AG04450 (cell line): ENCODE results near the gene AFF1. TPM values are rescaled to one million over a fixed set of nuclear protein-coding genes. Genes with fewer than 3 reads are reported as not detected.

ENCODE experiments used
- CTCF ChIA-PET: fragments of 300-600, 350-600 bp; formaldehyde crosslinking; extraction: SDS; loops from one replicate; lab custom pipeline; 2022; ENCODE audit warnings: antibody characterized with exemption, inconsistent platforms; lab: Charles Lee
- POLR2A ChIA-PET: fragments of 350-600 bp; formaldehyde crosslinking; extraction: SDS; loops from one replicate; lab custom pipeline; 2021; ENCODE audit warnings: antibody characterized with exemption, inconsistent platforms; lab: Yijun Ruan, JAX
- DNase-seq: peaks from one replicate; pipeline ENCODE4 v3.0.0-alpha.2; 2011; ENCODE audit warnings: low read depth, low spot score
- H3K27ac ChIP-seq: one replicate; pipeline ENCODE4 v1.5.1; 2012; ENCODE audit warnings: low read depth, low read length, control low read depth
- H3K27me3 ChIP-seq: one replicate; pipeline ENCODE4 v1.6.0; 2012; ENCODE audit warnings: low read length; ENCODE audit not compliant: control insufficient read depth, insufficient read depth
- H3K4me3 ChIP-seq: 2 replicates; pipeline ENCODE4 v1.5.1; 2011; ENCODE audit warnings: mild to moderate bottlenecking, low read depth, low read length, control low read depth
- H3K9me3 ChIP-seq: 2 replicates; pipeline ENCODE4 v1.5.1; 2012; ENCODE audit warnings: low read length; ENCODE audit not compliant: control insufficient read depth, insufficient read depth
- CTCF ChIP-seq: IDR thresholded peaks from 2 replicates; pipeline ENCODE4 v1.5.1; 2011; ENCODE audit warnings: low read depth, low read length, control low read depth, inconsistent platforms
- polyA plus RNA-seq: library from polyadenylated mRNA; depleted of rRNA; stranded (reverse); fragments of >200 nt; gene quantifications from 2 replicates; pipeline ENCODE4 v1.2.3, GENCODE V29; 2011

AFF1 gene
- polyA plus RNA-seq, 1 experiment: 17.2 TPM

GRCh38 chr4:87093443-87094123 lies 158.8 kb downstream of the AFF1 start:
- DNase-seq: no peak
- no peaks in the 10 kb centered on the region for H3K27me3 ChIP-seq
- ChIA-PET CTCF (interaction anchor here (0.6 to 4.9 kb wide), 15 partner anchors 9 to 596 kb away, joined by 3 to 77 read pairs (median 5); partner anchors contain the start of gene AFF1), POLR2A (interaction anchor here (1.3 to 1.7 kb wide), 3 partner anchors 82 to 171 kb away, joined by 3 to 11 read pairs (median 4); no protein-coding TSS in a partner anchor)
- TF ChIP-seq CTCF: peak; percentile 53
- H3K9me3 ChIP-seq: no peaks in the 10 kb centered on the region
- H3K4me3 ChIP-seq: no peak overlapping the region
- no peak overlapping the region for H3K27ac ChIP-seq

- H3K27ac ChIP-seq: no peak overlapping the region
- H3K27me3 ChIP-seq: no peaks in the 10 kb centered on the region
- no peak overlapping the region for H3K4me3 ChIP-seq
- TF ChIP-seq CTCF: no peak
- CTCF ChIA-PET: interaction anchor here (0.6 to 2.3 kb wide), 4 partner anchors 7 to 600 kb away, joined by 3 to 9 read pairs (median 8); no protein-coding TSS in a partner anchor
- DNase-seq: no peak
- POLR2A ChIA-PET: no interaction called here
- H3K9me3 ChIP-seq: no peaks in the 10 kb centered on the region
Measured at GRCh38 chr4:87097075-87097474, 162.3 kb downstream of the AFF1 start.

- no peaks in the 10 kb centered on the region for H3K9me3 ChIP-seq
- CTCF ChIA-PET: no interaction called here
- no peak overlapping the region for H3K4me3 ChIP-seq
- no peak for TF ChIP-seq CTCF
- no peaks in the 10 kb centered on the region for H3K27me3 ChIP-seq
- POLR2A ChIA-PET: no interaction called here
- no peak for DNase-seq
- no peak overlapping the region for H3K27ac ChIP-seq
Measured at GRCh38 chr4:87100168-87100567, 165.4 kb downstream of the AFF1 start.

GRCh38 chr4:87101543-87102199 lies 166.9 kb downstream of the AFF1 start:
- no peak overlapping the region for H3K4me3 ChIP-seq
- ChIA-PET CTCF (no interaction called here), POLR2A (no interaction called here)
- H3K27ac ChIP-seq: no peak overlapping the region
- no peak for DNase-seq
- no peaks in the 10 kb centered on the region for H3K9me3 ChIP-seq
- no peak for TF ChIP-seq CTCF
- no peaks in the 10 kb centered on the region for H3K27me3 ChIP-seq

- CTCF ChIA-PET: interaction anchor here (1.6 kb wide), 1 partner anchor 9 kb away, joined by 4 read pairs; no protein-coding TSS in a partner anchor
- no peaks in the 10 kb centered on the region for H3K27me3 ChIP-seq
- H3K4me3 ChIP-seq: no peak overlapping the region
- DNase-seq: no peak
- H3K27ac ChIP-seq: no peak overlapping the region
- H3K9me3 ChIP-seq: no peaks in the 10 kb centered on the region
- TF ChIP-seq CTCF: no peak
- POLR2A ChIA-PET: interaction anchor here (1.3 kb wide), 1 partner anchor 15 kb away, joined by 4 read pairs; no protein-coding TSS in a partner anchor
Measured at GRCh38 chr4:87103086-87103485, 168.3 kb downstream of the AFF1 start.
